Measurements from ENCODE around the gene ULK3.

DNA sequence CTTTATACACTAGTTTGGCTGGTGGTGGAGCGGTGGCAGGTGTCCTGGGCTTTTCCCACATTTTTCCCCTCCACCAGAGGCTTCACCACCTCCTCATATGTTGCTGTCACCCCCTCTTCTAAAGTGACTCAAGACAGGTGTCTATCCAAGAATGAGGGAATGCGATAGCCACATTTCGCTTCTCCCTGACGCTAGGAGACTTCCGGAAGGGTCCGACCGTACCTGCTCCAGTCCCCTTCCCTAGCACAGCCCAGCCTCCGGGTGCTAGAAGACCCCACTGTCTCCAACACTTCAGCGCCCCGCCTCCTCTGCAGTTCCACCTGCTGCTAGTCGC lies 29.7 kb upstream of the ULK3 start:
- TF ChIP-seq POLR2A (IDR thresholded peaks at IDR 0.05): no peak
- TF ChIP-seq, protein P1, sequence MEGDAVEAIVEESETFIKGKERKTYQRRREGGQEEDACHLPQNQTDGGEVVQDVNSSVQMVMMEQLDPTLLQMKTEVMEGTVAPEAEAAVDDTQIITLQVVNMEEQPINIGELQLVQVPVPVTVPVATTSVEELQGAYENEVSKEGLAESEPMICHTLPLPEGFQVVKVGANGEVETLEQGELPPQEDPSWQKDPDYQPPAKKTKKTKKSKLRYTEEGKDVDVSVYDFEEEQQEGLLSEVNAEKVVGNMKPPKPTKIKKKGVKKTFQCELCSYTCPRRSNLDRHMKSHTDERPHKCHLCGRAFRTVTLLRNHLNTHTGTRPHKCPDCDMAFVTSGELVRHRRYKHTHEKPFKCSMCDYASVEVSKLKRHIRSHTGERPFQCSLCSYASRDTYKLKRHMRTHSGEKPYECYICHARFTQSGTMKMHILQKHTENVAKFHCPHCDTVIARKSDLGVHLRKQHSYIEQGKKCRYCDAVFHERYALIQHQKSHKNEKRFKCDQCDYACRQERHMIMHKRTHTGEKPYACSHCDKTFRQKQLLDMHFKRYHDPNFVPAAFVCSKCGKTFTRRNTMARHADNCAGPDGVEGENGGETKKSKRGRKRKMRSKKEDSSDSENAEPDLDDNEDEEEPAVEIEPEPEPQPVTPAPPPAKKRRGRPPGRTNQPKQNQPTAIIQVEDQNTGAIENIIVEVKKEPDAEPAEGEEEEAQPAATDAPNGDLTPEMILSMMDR (IDR thresholded peaks at IDR 0.05): no peak

Data from esophagus squamous epithelium (tissue), 4 donors.